Epithelial cell of esophagus (primary cell): Measurements from ENCODE around the gene PRX.

ENCODE experiments used
- DNase-seq: peaks from one replicate; pipeline ENCODE4 v3.0.0; 2010; ENCODE audit warnings: low read depth
- H3K4me3 ChIP-seq: 2 replicates; pipeline ENCODE4 v1.5.1; 2011; ENCODE audit warnings: mild to moderate bottlenecking, low read length, control low read depth
- TF ChIP-seq, protein P1 (sequence below): IDR thresholded peaks from 2 replicates; pipeline ENCODE4 v1.5.1; 2011; ENCODE audit warnings: low read depth, mild to moderate bottlenecking, low read length, control low read depth, inconsistent platforms; ENCODE audit not compliant: insufficient read depth; ENCODE audit errors: missing control alignments

PRX gene

DNA sequence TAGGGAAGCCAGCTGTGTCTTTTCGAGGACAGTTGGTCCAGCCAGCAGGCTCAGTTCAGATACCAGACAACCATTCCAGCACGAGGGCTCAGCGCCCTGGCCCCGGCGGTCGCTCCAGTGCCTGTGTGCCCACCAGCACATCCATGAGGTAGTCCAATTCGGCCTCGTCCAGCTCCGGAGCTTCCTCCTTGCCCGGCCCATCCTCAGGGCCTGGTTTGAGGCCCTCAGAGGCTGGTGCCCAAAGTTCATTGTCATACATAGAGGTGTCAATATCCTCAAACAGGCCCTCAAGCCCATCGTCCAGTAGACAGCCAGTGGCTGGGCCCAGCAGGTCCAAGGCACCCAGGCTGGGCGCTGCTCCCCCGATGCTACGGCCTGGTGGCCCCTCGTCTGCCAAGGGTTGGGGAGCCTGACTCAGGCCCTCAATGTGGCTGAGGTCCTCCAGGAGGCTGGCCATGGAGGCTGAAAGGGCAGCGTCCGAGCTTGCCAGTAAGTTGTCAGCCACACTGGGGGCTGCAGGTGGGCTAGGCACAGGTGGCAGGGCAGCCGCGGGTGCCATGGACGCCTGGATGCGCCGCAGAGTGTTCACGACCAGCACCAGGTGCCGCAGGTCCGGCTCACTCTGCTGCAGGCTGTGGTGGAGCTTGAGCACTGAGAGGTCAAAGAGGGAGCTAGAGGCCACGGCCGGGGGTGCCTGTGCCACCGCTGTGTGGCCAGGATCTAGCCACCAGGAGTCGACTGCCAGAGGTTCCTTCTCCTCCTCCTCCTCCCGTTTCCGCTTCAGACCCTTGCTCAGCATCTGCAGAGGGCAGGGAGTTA is 9.8 kb upstream of the PRX start:
- TF ChIP-seq, protein P1, sequence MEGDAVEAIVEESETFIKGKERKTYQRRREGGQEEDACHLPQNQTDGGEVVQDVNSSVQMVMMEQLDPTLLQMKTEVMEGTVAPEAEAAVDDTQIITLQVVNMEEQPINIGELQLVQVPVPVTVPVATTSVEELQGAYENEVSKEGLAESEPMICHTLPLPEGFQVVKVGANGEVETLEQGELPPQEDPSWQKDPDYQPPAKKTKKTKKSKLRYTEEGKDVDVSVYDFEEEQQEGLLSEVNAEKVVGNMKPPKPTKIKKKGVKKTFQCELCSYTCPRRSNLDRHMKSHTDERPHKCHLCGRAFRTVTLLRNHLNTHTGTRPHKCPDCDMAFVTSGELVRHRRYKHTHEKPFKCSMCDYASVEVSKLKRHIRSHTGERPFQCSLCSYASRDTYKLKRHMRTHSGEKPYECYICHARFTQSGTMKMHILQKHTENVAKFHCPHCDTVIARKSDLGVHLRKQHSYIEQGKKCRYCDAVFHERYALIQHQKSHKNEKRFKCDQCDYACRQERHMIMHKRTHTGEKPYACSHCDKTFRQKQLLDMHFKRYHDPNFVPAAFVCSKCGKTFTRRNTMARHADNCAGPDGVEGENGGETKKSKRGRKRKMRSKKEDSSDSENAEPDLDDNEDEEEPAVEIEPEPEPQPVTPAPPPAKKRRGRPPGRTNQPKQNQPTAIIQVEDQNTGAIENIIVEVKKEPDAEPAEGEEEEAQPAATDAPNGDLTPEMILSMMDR = no peak
- no peak for DNase-seq
- no peak overlapping the region for H3K4me3 ChIP-seq

DNA sequence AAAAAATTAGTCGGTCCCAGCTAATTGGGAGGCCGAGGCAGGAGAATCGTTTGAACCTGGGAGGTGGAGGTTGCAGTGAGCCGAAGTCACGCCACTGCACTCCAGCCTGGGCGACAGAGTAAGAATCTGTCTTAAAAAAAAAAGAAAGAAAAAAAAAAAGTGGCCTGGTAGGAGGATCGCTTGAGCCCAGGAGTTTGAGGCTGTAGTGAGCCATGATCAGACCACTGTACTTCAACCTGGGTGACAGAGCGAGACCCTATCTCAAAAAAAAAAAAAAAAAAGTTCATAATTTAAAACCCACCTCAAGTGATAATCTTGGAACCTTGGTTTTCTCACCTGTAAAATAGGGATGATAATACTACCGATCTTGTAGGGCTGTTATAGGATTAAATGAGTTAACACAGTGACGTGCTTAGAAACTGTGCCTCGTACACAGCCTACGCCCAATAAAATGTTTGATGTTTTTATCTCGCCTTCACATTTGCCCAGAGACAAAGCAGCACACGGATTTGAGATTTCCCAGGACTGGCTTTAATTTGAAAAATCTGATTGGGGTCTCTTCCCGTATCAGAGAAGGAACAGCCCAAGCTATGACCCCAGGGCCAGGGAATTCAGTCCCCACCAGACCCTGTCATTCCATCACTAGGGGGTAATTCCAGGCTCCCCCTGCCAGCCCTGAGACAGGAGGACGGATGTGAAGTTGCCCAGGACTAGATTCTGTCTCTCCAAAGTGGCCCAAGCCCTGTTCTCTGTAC is 9.0 kb upstream of the PRX start:
- H3K4me3 ChIP-seq = no peak overlapping the region
- no peak for DNase-seq
- TF ChIP-seq, protein P1 = no peak

DNA sequence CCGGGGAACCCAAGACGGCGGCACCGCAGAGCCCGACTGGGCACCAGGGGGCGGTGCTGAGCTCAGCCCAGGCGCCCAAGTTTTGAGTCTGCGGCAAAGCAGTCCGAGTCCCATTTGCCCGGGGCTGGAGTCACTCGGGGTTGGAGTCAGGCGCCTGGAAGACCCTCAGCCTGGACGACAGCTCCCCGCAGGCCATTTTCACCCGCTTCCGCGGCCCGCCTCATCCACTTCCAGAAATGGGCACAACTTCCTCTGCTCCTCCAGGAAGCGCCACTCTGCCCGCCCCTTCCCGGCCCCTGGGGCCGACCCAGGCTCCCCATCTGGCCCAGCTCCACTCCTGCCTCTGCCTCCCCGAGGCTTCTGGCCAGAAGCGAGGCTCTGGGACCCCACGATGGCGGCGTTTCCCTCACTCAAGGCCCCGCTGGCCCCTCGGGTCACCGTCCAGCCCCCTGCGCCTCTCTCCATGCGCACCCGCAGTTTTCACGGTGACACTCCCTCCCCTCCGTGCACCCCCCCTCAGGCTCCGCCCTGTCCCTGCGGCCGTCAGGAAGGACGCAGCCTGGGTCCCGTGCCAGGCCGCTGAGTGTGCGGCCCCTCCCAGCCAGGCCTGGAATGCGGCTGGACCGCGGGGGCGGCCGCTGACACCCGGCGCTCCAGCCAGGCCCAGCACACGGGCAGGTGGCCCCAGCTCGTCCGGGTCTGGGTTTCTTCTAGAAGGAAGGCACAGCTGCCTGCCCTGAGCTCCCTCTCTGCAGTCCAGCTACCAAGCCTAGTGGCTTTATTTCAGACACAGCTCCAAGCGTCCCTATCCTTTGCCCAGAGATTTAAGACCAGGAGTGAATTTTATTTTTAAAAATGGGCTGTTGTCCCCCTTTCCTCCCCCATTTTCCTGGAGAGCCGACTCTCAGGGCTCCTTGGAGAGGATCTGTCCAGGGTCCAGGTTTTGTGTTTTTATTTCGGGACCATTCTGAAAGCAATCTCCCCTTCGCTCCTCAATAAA is 7.9 kb upstream of the PRX start:
- TF ChIP-seq, protein P1 = peak; percentile 93
- H3K4me3 ChIP-seq = peak overlapping the region; percentile 70
- peak; percentile 88 for DNase-seq

DNA sequence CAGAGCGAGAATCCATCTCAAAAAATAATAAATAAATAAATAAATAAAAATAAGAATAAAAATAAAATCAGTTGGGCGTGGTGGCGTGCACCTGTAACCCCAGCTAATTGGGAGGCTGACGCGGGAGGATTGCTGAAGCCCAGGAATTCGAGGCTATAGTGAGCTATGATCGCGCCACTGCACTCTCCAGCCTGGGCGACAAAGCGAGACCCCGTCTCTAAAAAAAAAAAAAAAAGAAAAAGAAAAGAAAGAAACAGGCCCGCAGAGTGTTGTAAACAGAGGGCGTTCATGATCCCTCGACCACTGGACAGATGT is 7.2 kb upstream of the PRX start:
- TF ChIP-seq, protein P1 = no peak
- DNase-seq = no peak
- H3K4me3 ChIP-seq = peak overlapping the region; percentile 70

DNA sequence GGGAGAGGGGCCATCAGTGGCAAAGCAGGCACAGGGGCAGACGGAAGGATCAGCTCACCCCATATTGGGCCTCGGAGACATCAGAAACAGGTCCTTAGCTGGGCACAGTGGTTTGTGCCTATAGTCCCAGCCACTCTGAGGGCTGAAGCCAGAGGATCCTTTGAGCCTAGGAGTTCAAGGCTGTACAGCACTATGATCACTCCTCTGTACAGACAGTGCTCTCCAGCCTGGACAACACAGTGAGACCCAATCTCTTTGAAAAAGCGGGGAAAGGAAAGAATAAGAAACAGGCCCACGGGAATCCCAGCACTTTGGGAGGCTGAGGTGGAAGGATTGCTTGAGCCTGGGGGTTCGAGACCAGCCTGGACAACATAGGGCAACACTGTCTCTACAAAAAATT is 6.6 kb upstream of the PRX start:
- TF ChIP-seq, protein P1 = no peak
- H3K4me3 ChIP-seq = no peak overlapping the region
- DNase-seq = no peak

DNA sequence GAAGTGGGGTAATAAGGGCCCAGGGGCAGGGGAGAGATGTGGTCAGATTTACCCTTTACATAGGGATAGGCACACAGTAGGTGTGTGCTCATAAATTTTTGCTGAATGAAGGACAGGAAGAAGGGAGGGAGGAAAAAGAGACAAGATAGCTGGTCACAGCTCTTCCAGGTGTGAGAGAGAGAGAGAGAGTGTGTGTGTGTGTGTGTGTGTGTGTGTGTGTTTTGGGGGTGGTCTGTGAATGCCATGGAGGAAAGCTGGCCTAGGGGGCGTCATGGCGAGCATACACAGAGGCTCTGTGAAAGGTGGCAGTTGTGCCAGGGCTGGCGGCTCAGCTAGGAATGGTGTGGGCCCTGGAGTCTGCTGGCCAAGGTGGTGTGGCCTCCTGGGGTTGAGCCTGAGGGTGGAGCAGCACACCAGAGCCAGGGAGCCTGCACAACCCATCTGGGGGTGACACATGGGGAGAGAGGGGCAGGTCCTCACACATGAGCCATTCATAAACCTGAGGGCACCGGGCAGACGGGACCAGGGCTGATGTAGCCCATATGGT is 6.0 kb upstream of the PRX start:
- no peak overlapping the region for H3K4me3 ChIP-seq

More for the DNA sequence above, 6.0 kb upstream of the PRX start:
- DNase-seq = no peak
- TF ChIP-seq, protein P1 = no peak
